HL-60 (cell line): ENCODE results near the gene LIMK2.
"Not testable (repeated sequence)": the region's sequence is repeated elsewhere in the genome, so short reads cannot be mapped to it uniquely, and the experiment has no call there.

Experiments used
- DNase-seq, 2 experiments: peaks; one replicate each; pipeline ENCODE4 v3.0.0-alpha.2; 2010 to 2020; ENCODE audit warnings: low read depth in 1 of 2, low spot score in 1 of 2
- H3K27ac ChIP-seq: fragments of 250-450 bp; sonication (Bioruptor Pico); replicated peaks from 2 replicates; pipeline ENCODE4 v1.5.1; 2020; ENCODE audit warnings: mild to moderate bottlenecking, moderate library complexity
- H3K27me3 ChIP-seq: fragments of 250-450 bp; sonication (Bioruptor Pico); 2 replicates; pipeline ENCODE4 v1.5.1; 2021; ENCODE audit warnings: mild to moderate bottlenecking, moderate library complexity; ENCODE audit not compliant: insufficient read depth, poor library complexity, severe bottlenecking
- H3K4me3 ChIP-seq: replicated peaks from 2 replicates; pipeline ENCODE4 v1.5.1; 2011; ENCODE audit warnings: mild to moderate bottlenecking, control low read depth, low read length; ENCODE audit not compliant: insufficient read depth
- CTCF ChIP-seq: IDR thresholded peaks from one replicate; pipeline ENCODE4 v1.5.1; 2011; ENCODE audit warnings: low read length, control low read depth, inconsistent platforms; ENCODE audit not compliant: insufficient read depth
- GABPA ChIP-seq: IDR thresholded peaks from 2 replicates; pipeline ENCODE4 v1.6.1; 2012; ENCODE audit warnings: low read depth
- POLR2AphosphoS5 ChIP-seq: IDR thresholded peaks from 2 replicates; pipeline ENCODE4 v1.6.1; 2012; ENCODE audit warnings: low read depth
- REST ChIP-seq: IDR thresholded peaks from 2 replicates; pipeline ENCODE4 v1.6.1; 2012; ENCODE audit warnings: low read depth; ENCODE audit not compliant: insufficient replicate concordance
- SPI1 ChIP-seq: IDR thresholded peaks from 2 replicates; pipeline ENCODE4 v1.6.1; 2012; ENCODE audit warnings: low read depth, mild to moderate bottlenecking, borderline replicate concordance
- long read RNA-seq: library from polyadenylated mRNA; unstranded; transcript quantifications from one replicate; pipeline ENCODE4 v2.0.0, GENCODE V29; 2020

The LIMK2 gene
- long read RNA-seq, transcript LIMK2-206 (3 exons, 1,042 nt) = minor isoform, 6 of 177 reads
- long read RNA-seq, transcript LIMK2-201 (16 exons, 3,670 nt) = major isoform, 74 of 177 reads
- long read RNA-seq, partial matches to known transcripts = 7 of 177 reads
- long read RNA-seq, other reads (novel, unspliced or antisense) = 89 of 177 reads

- Histone ChIP-seq H3K27me3 (no peaks in the 10 kb centered on the region), H3K4me3 (peak within 1 kb of the TSS; percentile 94), H3K27ac (peak within 1 kb of the TSS; percentile 80)
- TF ChIP-seq POLR2AphosphoS5 (peak; percentile 69), REST (no peak), CTCF (peak; percentile 34)
- DNase-seq = peak; percentile 87 to 94
Measured at GRCh38 chr22:31211862-31212730, at the start of gene LIMK2. TSS of gene LIMK2 (plus strand) at chr22:31212298. CDS start at chr22:31212409, 111 bp downstream.

- H3K27me3 ChIP-seq = no peaks in the 10 kb centered on the region
- no peak overlapping the region for H3K4me3 ChIP-seq
- no peak for DNase-seq
- TF ChIP-seq POLR2AphosphoS5 (no peak), CTCF (no peak), GABPA (no peak), SPI1 (no peak), REST (no peak)
- no peak overlapping the region for H3K27ac ChIP-seq
Measured at GRCh38 chr22:31170971-31171370, 41.1 kb upstream of the LIMK2 start.

GRCh38 chr22:31171734-31172133 lies 40.4 kb upstream of the LIMK2 start:
- not testable (repeated sequence) for H3K4me3 ChIP-seq, H3K27me3 ChIP-seq, H3K27ac ChIP-seq
- TF ChIP-seq SPI1 = peak; percentile 28; the same call in 1 of the 2 replicates
- peak in 1 of 2 experiments; percentile 38 for DNase-seq

- TF ChIP-seq CTCF (no peak), SPI1 (no peak), POLR2AphosphoS5 (no peak), REST (no peak), GABPA (no peak)
- DNase-seq = no peak
- Histone ChIP-seq H3K27me3 (no peaks in the 10 kb centered on the region), H3K27ac (no peak overlapping the region), H3K4me3 (no peak overlapping the region)
Measured at GRCh38 chr22:31173386-31174145, 38.5 kb upstream of the LIMK2 start.
